Skin of body (tissue), 2 donors: ENCODE data around the gene SMC4. TPM values are rescaled to one million over a fixed set of nuclear protein-coding genes. Genes with fewer than 3 reads are reported as not detected.
"Not testable (repeated sequence)": the region's sequence is repeated elsewhere in the genome, so short reads cannot be mapped to it uniquely, and the experiment has no call there.

Source experiments
- DNase-seq: peaks from one replicate; lab custom pipeline; 2025; lab: John Stamatoyannopoulos, UW
- total RNA-seq: library from RNA; depleted of rRNA; stranded (reverse); fragments of >200 nt; gene quantifications from one replicate; pipeline ENCODE4 v1.2.3, GENCODE V29; 2014

SMC4 gene
- total RNA-seq, 1 donor from 2014 or later: 90.9 TPM

- DNase-seq: no peak
Observed at GRCh38 chr3:160445854-160446253, 46.4 kb downstream of the SMC4 start.

- DNase-seq: no peak
Observed at GRCh38 chr3:160446522-160447056, 47.1 kb downstream of the SMC4 start.

- DNase-seq: no peak
Observed at GRCh38 chr3:160447544-160447943, 48.1 kb downstream of the SMC4 start.

GRCh38 chr3:160448845-160449635 lies 49.6 kb downstream of the SMC4 start:
- peak; percentile 66 for DNase-seq

GRCh38 chr3:160449636-160450598 lies 50.5 kb downstream of the SMC4 start, which contains the start of gene TRIM59:
TRIM59 (minus strand) TSS chr3:160449786; CDS start chr3:160439183, 10,603 bp downstream.
- DNase-seq: peak; percentile 94

GRCh38 chr3:160450846-160451245 lies 51.4 kb downstream of the SMC4 start:
- DNase-seq: peak; percentile 6

- DNase-seq: no peak
Observed at GRCh38 chr3:160451602-160452001, 52.2 kb downstream of the SMC4 start.

GRCh38 chr3:160452251-160452650 lies 52.8 kb downstream of the SMC4 start:
- not testable (repeated sequence) for DNase-seq

- no peak for DNase-seq
Observed at GRCh38 chr3:160454995-160455394, 55.5 kb downstream of the SMC4 start.

- DNase-seq: no peak
Observed at GRCh38 chr3:160455846-160456245, 56.4 kb downstream of the SMC4 start.

- no peak for DNase-seq
Observed at GRCh38 chr3:160458151-160458550, 58.7 kb downstream of the SMC4 start.

GRCh38 chr3:160459450-160459970 lies 60.1 kb downstream of the SMC4 start:
- no peak for DNase-seq

GRCh38 chr3:160460033-160460432 lies 60.6 kb downstream of the SMC4 start:
- DNase-seq: no peak

- DNase-seq: no peak
Observed at GRCh38 chr3:160464321-160464720, 64.9 kb downstream of the SMC4 start.

- DNase-seq: no peak
Observed at GRCh38 chr3:160464971-160465370, 65.5 kb downstream of the SMC4 start.

GRCh38 chr3:160470181-160470580 lies 70.7 kb downstream of the SMC4 start:
- no peak for DNase-seq

GRCh38 chr3:160471892-160472291 lies 72.4 kb downstream of the SMC4 start:
- no peak for DNase-seq

- DNase-seq: no peak
Observed at GRCh38 chr3:160472344-160472743, 72.9 kb downstream of the SMC4 start.

- no peak for DNase-seq
Observed at GRCh38 chr3:160473221-160473620, 73.8 kb downstream of the SMC4 start.

- DNase-seq: peak; percentile 21
Observed at GRCh38 chr3:160473978-160474377, 74.5 kb downstream of the SMC4 start.

GRCh38 chr3:160474416-160474838 lies 75.0 kb downstream of the SMC4 start:
- DNase-seq: no peak

GRCh38 chr3:160475153-160475552 lies 75.7 kb downstream of the SMC4 start:
- DNase-seq: no peak
